Esophagus muscularis mucosa (tissue), 4 donors: ENCODE data around the gene MYPN.

ENCODE experiments used
- EP300 ChIP-seq: sonication (generic); formaldehyde crosslinking; IDR thresholded peaks from one replicate; pipeline ENCODE4 v1.6.1; 2017; ENCODE audit warnings: antibody characterized with exemption
- POLR2A ChIP-seq: fragments of 450-650 bp; IDR thresholded peaks from one replicate; pipeline ENCODE4 v1.6.1; 2017; ENCODE audit warnings: antibody characterized with exemption, moderate library complexity, mild to moderate bottlenecking, low read depth
- POLR2AphosphoS5 ChIP-seq, 2 donors: sonication (generic); formaldehyde crosslinking; IDR thresholded peaks; one replicate each; pipeline ENCODE4 v1.6.1; 2017; ENCODE audit warnings: antibody characterized with exemption in 2 of 2
- TF ChIP-seq, protein P1 (sequence below), 3 experiments: fragments of 200-600 bp in 2 of 3; fragments of 450-650 bp in 1 of 3; sonication (generic) in 2 of 3; IDR thresholded peaks; one replicate each; pipeline ENCODE4 v1.5.1; 2017 to 2019; ENCODE audit warnings: antibody characterized with exemption in 3 of 3, mild to moderate bottlenecking in 2 of 3, moderate library complexity in 1 of 3

DNA sequence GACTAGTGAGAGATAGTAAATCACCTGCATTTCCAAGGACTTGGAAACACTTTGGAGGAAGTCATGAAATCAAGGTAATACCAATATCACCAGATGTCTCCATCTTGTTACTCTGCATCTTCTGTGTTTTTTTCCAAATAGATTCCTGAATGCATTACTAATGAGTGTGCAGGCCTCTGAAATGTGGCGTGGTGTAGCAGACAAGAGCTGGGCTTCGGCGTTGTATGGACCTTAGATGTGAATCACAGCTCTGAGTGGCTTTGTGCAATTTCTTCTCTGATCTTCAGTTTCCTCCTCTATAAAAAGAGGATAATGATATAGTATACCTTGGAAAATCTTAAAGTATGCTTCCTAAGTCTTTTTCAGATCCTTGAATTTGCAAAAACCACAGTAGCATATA is 9.6 kb upstream of the MYPN start:
- TF ChIP-seq, protein P1, sequence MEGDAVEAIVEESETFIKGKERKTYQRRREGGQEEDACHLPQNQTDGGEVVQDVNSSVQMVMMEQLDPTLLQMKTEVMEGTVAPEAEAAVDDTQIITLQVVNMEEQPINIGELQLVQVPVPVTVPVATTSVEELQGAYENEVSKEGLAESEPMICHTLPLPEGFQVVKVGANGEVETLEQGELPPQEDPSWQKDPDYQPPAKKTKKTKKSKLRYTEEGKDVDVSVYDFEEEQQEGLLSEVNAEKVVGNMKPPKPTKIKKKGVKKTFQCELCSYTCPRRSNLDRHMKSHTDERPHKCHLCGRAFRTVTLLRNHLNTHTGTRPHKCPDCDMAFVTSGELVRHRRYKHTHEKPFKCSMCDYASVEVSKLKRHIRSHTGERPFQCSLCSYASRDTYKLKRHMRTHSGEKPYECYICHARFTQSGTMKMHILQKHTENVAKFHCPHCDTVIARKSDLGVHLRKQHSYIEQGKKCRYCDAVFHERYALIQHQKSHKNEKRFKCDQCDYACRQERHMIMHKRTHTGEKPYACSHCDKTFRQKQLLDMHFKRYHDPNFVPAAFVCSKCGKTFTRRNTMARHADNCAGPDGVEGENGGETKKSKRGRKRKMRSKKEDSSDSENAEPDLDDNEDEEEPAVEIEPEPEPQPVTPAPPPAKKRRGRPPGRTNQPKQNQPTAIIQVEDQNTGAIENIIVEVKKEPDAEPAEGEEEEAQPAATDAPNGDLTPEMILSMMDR (IDR thresholded peaks at IDR 0.05) = no peak
- no peak for TF ChIP-seq POLR2A
- TF ChIP-seq POLR2AphosphoS5 (IDR thresholded peaks at IDR 0.05) = no peak
- TF ChIP-seq EP300 = no peak
